ENCODE results near the gene GSTA1. TPM values are rescaled to one million over a fixed set of nuclear protein-coding genes. Genes with fewer than 3 reads are reported as not detected.
A peak's percentile ranks its signal among the peaks of the same experiment; 100 is the strongest.
"Not testable (repeated sequence)": the region's sequence is repeated elsewhere in the genome, so short reads cannot be mapped to it uniquely, and the experiment has no call there.

GSTA1 gene
- 1 to 10 TPM; 2.4 to 3.1 TPM for polyA plus RNA-seq

DNA sequence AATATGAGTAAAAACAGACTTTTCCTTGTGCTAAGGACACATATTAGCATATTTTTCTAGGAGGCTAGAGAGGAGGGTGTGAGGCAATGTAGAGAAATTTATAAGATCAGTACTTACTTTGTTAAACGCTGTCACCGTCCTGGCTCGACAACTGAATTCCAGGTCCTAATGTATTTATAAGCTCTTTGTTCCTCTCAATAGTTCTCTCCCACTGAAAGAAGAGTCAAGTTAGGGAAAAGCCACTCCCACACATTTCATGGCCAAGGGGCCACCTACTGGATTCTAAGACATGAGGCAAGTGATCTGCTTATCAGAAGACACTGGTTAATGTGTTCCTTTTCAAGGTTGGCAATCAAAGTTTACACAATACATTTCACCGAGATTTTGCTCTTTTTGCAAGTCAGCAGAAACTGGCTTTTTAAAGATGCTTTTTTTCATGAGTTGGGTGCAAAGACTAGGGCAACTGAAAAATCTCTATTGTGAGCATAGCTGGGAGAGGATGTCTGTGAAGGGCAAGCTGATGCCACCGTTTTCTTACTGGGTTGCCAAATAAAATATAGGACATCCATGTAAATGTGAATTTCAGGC, at the start of gene GSTA1:
Gene GSTA1 (minus strand): TSS at position 149 of the 588 bp plus-strand sequence. CDS start 4,549 bp downstream, outside the sequence.
- not testable (repeated sequence) for H3K4me3 ChIP-seq (ENCODE audit: low read depth in 1 of 2, low read length in 2 of 2); H3K4me1 ChIP-seq (ENCODE audit: control insufficient read depth in 2 of 2, insufficient read depth in 2 of 2, low read length in 1 of 2); H3K27ac ChIP-seq (ENCODE audit: low read depth in 2 of 2, low read length in 1 of 2); H3K27me3 ChIP-seq (ENCODE audit: control insufficient read depth in 1 of 2, insufficient read depth in 2 of 2, low read length in 2 of 2); H3K9me3 ChIP-seq (ENCODE audit: control insufficient read depth in 2 of 2, insufficient read depth in 1 of 2, low read depth in 1 of 2, low read length in 1 of 2); H3K36me3 ChIP-seq (ENCODE audit: control insufficient read depth in 2 of 2, insufficient read depth in 2 of 2, low read length in 1 of 2)
- 50 to 62% methylated on average over 5 of the region's 5 CpGs for WGBS, 2 donors

GRCh38 chr6:52849137-52849536, 45.5 kb upstream of the GSTA1 start:
- no peak overlapping the region for H3K27ac ChIP-seq (ENCODE audit: low read depth in 2 of 2, low read length in 1 of 2)
- no peaks in the 10 kb centered on the region for H3K27me3 ChIP-seq (ENCODE audit: control insufficient read depth in 1 of 2, insufficient read depth in 2 of 2, low read length in 2 of 2)
- H3K4me1 ChIP-seq (ENCODE audit: control insufficient read depth in 2 of 2, insufficient read depth in 2 of 2, low read length in 1 of 2), result no peaks in the 10 kb centered on the region
- peaks cover 0 to 2% of the 10 kb centered on the region in 2 donors for H3K9me3 ChIP-seq (ENCODE audit: control insufficient read depth in 2 of 2, insufficient read depth in 1 of 2, low read depth in 1 of 2, low read length in 1 of 2)
- H3K36me3 ChIP-seq (ENCODE audit: control insufficient read depth in 2 of 2, insufficient read depth in 2 of 2, low read length in 1 of 2), result no peaks in the 10 kb centered on the region
- no peak overlapping the region for H3K4me3 ChIP-seq (ENCODE audit: low read depth in 1 of 2, low read length in 2 of 2)
- WGBS, 2 donors, result 90 to 91% methylated on average over 4 of the region's 4 CpGs

DNA sequence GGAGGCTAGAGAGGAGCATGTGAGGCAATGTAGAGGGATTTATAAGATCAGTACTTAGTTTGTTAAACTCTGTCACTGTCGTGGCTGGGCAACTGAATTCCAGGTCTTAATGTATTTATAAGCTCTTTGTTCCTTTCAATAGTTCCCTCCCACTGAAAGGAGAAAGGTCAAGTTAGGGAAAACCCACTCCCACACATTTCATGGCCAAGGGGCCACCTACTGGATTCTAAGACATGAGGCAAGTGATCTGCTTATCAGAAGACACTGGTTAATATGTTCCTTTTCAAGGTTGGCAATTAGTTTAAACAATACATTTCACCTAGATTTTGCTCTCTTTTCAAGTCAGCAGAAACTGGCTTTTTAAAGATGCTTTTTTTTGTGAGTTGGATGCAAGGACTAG, 42.4 kb upstream of the GSTA1 start:
- H3K9me3 ChIP-seq (ENCODE audit: control insufficient read depth in 2 of 2, insufficient read depth in 1 of 2, low read depth in 1 of 2, low read length in 1 of 2), result peaks cover 0 to 2% of the 10 kb centered on the region in 2 donors
- H3K4me3 ChIP-seq (ENCODE audit: low read depth in 1 of 2, low read length in 2 of 2), result no peak overlapping the region
- no peak overlapping the region for H3K27ac ChIP-seq (ENCODE audit: low read depth in 2 of 2, low read length in 1 of 2)
- no peaks in the 10 kb centered on the region for H3K36me3 ChIP-seq (ENCODE audit: control insufficient read depth in 2 of 2, insufficient read depth in 2 of 2, low read length in 1 of 2)
- H3K27me3 ChIP-seq (ENCODE audit: control insufficient read depth in 1 of 2, insufficient read depth in 2 of 2, low read length in 2 of 2), result no peaks in the 10 kb centered on the region
- WGBS, 2 donors, result 39 to 43% methylated on average over 1 of the region's 1 CpG
- H3K4me1 ChIP-seq (ENCODE audit: control insufficient read depth in 2 of 2, insufficient read depth in 2 of 2, low read length in 1 of 2), result no peaks in the 10 kb centered on the region

DNA sequence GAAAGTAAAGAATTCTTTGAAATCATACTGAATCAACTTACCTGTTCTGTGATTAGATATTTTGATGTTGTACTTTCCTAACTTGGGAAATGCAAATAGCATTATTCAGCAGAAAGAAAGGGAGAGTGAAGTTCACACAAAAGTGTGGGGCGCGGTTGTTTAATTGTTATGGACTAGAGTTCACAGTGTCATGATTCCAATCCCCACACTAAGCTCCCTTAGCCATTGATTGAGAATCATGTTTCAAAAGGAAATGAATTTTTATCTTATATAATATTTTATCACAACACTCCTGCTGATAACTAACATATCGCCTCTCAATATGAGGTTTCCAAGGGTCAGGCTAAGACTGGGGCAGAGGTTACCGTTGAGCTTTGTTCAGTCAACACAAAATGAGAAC, 40.0 kb upstream of the GSTA1 start:
- WGBS, 2 donors, result 70 to 93% methylated on average over 4 of the region's 4 CpGs
- Histone ChIP-seq H3K27me3 (ENCODE audit: control insufficient read depth in 1 of 2, insufficient read depth in 2 of 2, low read length in 2 of 2) (no peaks in the 10 kb centered on the region), H3K9me3 (ENCODE audit: control insufficient read depth in 2 of 2, insufficient read depth in 1 of 2, low read depth in 1 of 2, low read length in 1 of 2) (peaks cover 0 to 2% of the 10 kb centered on the region in 2 donors), H3K27ac (ENCODE audit: low read depth in 2 of 2, low read length in 1 of 2) (no peak overlapping the region), H3K36me3 (ENCODE audit: control insufficient read depth in 2 of 2, insufficient read depth in 2 of 2, low read length in 1 of 2) (no peaks in the 10 kb centered on the region), H3K4me1 (ENCODE audit: control insufficient read depth in 2 of 2, insufficient read depth in 2 of 2, low read length in 1 of 2) (no peaks in the 10 kb centered on the region), H3K4me3 (ENCODE audit: low read depth in 1 of 2, low read length in 2 of 2) (no peak overlapping the region)

DNA sequence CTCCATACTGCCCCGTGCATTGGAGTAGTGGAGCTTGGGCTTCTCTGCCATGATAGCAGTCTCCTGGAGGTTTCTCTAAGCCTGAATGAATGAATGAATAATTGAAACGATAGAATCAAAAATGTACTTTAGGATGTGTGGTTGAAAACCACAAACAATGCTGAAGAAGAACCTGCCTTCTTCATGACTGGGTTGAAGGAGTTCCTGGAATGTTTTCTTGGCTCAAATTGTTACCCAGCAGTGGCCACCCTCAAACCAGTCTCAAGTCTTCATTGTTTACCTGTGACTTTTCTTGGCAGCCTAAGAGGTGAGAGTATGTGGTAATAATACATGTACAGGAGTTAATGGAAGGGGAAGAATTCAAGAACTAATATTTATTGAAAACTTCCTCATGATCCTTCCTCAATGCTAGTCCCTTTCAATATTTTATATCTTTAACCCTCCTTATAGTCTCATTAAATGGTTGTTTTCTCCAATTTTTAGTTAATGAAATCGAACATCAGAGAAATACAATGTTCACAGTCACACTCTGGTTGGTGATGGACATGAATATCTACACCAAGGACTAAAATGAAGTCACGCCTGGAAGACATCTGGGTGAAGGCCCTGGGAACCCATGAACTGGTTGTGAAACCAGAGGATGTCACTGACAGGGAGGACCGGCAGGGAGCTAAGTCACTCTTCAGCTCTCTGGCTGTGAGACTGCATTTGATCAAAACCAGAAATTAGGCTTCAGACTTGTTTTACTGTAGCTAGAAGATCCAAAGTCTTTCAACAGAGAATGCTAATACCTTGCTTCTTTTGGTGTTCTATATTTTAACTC, 37.4 kb upstream of the GSTA1 start, which contains the start of gene GSTA5:
Gene GSTA5 (minus strand): TSS at position 51 of the 823 bp plus-strand sequence.
- Histone ChIP-seq H3K36me3 (ENCODE audit: control insufficient read depth in 2 of 2, insufficient read depth in 2 of 2, low read length in 1 of 2) (no peaks in the 10 kb centered on the region), H3K4me3 (ENCODE audit: low read depth in 1 of 2, low read length in 2 of 2) (no peak within 1 kb of the TSS), H3K27ac (ENCODE audit: low read depth in 2 of 2, low read length in 1 of 2) (peak within 1 kb of the TSS in 1 of 2 donors; percentile 31), H3K9me3 (ENCODE audit: control insufficient read depth in 2 of 2, insufficient read depth in 1 of 2, low read depth in 1 of 2, low read length in 1 of 2) (no peaks in the 10 kb centered on the region), H3K4me1 (ENCODE audit: control insufficient read depth in 2 of 2, insufficient read depth in 2 of 2, low read length in 1 of 2) (no peaks in the 10 kb centered on the region), H3K27me3 (ENCODE audit: control insufficient read depth in 1 of 2, insufficient read depth in 2 of 2, low read length in 2 of 2) (no peaks in the 10 kb centered on the region)
- WGBS, 2 donors, result 71 to 82% methylated on average over 5 of the region's 5 CpGs

GRCh38 chr6:52839124-52840055, 35.8 kb upstream of the GSTA1 start:
- no peak overlapping the region for H3K27ac ChIP-seq (ENCODE audit: low read depth in 2 of 2, low read length in 1 of 2)
- no peaks in the 10 kb centered on the region for H3K9me3 ChIP-seq (ENCODE audit: control insufficient read depth in 2 of 2, insufficient read depth in 1 of 2, low read depth in 1 of 2, low read length in 1 of 2)
- H3K4me3 ChIP-seq (ENCODE audit: low read depth in 1 of 2, low read length in 2 of 2), result no peak overlapping the region
- no peaks in the 10 kb centered on the region for H3K27me3 ChIP-seq (ENCODE audit: control insufficient read depth in 1 of 2, insufficient read depth in 2 of 2, low read length in 2 of 2)
- WGBS, 2 donors, result 61 to 71% methylated on average over 20 of the region's 20 CpGs
- H3K4me1 ChIP-seq (ENCODE audit: control insufficient read depth in 2 of 2, insufficient read depth in 2 of 2, low read length in 1 of 2), result no peaks in the 10 kb centered on the region
- no peaks in the 10 kb centered on the region for H3K36me3 ChIP-seq (ENCODE audit: control insufficient read depth in 2 of 2, insufficient read depth in 2 of 2, low read length in 1 of 2)

DNA sequence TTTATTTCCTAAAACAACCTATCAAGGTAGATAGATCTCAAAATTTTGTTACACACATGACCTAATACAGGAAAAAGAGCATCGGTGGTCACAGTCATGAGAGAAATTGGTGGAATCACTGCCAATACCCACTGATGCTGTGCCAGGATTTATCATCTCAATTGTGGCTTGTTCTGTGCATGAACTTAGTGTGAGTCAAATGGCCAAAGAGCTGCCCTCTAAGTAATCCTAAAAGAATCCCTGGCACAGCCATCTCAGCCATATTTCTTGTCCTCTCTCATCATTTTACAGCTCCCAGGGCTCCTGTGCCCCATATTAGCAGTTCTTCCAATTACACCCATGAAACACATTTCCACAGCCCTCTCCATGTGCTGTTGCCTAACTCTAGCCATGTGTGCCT, 30.9 kb upstream of the GSTA1 start:
- no peaks in the 10 kb centered on the region for H3K4me1 ChIP-seq (ENCODE audit: control insufficient read depth in 2 of 2, insufficient read depth in 2 of 2, low read length in 1 of 2)
- no peak overlapping the region for H3K27ac ChIP-seq (ENCODE audit: low read depth in 2 of 2, low read length in 1 of 2)
- H3K4me3 ChIP-seq (ENCODE audit: low read depth in 1 of 2, low read length in 2 of 2), result no peak overlapping the region
- H3K27me3 ChIP-seq (ENCODE audit: control insufficient read depth in 1 of 2, insufficient read depth in 2 of 2, low read length in 2 of 2), result no peaks in the 10 kb centered on the region
- WGBS, 2 donors, result 75 to 90% methylated on average over 1 of the region's 1 CpG
- H3K36me3 ChIP-seq (ENCODE audit: control insufficient read depth in 2 of 2, insufficient read depth in 2 of 2, low read length in 1 of 2), result no peaks in the 10 kb centered on the region
- H3K9me3 ChIP-seq (ENCODE audit: control insufficient read depth in 2 of 2, insufficient read depth in 1 of 2, low read depth in 1 of 2, low read length in 1 of 2), result no peaks in the 10 kb centered on the region

DNA sequence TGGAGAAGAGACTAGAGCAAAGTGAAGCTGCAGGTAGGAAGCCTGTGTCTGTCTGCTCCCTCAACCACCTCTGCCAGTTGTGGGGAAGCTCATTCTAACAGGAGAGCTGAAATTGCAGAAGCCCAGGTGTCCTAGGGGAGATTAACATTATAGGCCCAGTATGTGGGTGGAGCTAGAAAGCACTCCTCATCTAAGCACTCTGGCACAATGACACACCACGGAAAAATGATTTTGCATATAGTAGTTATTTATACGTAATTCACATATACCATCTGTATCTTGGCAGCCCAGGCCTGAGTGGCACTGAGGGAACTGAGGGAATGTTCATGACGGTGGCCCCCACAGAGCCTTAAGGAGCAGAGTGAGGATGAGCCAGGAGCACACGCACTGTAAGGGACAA, 27.3 kb upstream of the GSTA1 start:
- H3K27ac ChIP-seq (ENCODE audit: low read depth in 2 of 2, low read length in 1 of 2); H3K4me1 ChIP-seq (ENCODE audit: control insufficient read depth in 2 of 2, insufficient read depth in 2 of 2, low read length in 1 of 2): not testable (repeated sequence)
- WGBS, 2 donors, result 83 to 85% methylated on average over 4 of the region's 4 CpGs

DNA sequence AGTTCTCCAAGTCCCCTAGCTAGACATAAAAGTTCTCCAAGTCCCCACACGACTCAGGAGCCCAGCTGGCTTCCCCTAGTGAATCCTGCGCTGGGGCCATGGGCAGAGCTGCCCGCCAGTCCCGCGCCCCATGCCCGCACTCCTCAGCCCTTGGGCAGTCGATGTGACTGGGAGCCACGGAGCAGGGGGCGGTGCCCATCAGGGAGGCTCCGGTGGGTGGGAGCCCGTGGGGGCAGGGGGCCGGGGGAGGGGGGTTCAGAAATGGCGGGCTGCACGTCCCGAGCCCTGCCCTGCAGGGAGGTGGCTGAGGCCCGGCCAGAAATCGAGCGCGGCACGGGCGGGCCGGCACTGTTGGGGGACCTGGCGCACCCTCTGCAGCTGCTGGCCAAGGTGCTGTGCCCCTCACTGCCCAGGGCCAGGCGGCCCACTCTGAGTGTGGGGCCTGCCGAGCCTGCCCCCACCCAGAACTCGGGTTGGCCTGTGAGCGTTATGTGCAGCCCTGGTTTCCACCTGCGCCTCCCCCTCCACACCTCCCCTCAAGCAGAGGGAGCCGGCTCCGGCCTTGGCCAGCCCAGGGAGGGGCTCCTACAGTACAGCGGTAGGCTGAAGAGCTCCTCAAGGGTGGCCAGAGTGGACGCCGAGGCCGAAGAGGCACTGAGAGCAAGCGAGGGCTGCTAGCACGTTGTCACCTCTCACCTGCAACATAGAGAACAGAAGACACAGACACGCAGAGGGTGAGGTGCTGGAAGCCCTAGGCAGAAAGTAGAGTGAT, 25.6 kb upstream of the GSTA1 start:
- no peaks in the 10 kb centered on the region for H3K9me3 ChIP-seq (ENCODE audit: control insufficient read depth in 2 of 2, insufficient read depth in 1 of 2, low read depth in 1 of 2, low read length in 1 of 2)
- no peaks in the 10 kb centered on the region for H3K4me1 ChIP-seq (ENCODE audit: control insufficient read depth in 2 of 2, insufficient read depth in 2 of 2, low read length in 1 of 2)
- no peaks in the 10 kb centered on the region for H3K27me3 ChIP-seq (ENCODE audit: control insufficient read depth in 1 of 2, insufficient read depth in 2 of 2, low read length in 2 of 2)
- no peaks in the 10 kb centered on the region for H3K36me3 ChIP-seq (ENCODE audit: control insufficient read depth in 2 of 2, insufficient read depth in 2 of 2, low read length in 1 of 2)
- H3K4me3 ChIP-seq (ENCODE audit: low read depth in 1 of 2, low read length in 2 of 2), result no peak overlapping the region
- WGBS, 2 donors, result 88 to 91% methylated on average over 35 to 37 of the region's 37 CpGs
- H3K27ac ChIP-seq (ENCODE audit: low read depth in 2 of 2, low read length in 1 of 2), result no peak overlapping the region

More for the DNA sequence above, 27.3 kb upstream of the GSTA1 start:
- H3K36me3 ChIP-seq (ENCODE audit: control insufficient read depth in 2 of 2, insufficient read depth in 2 of 2, low read length in 1 of 2); H3K9me3 ChIP-seq (ENCODE audit: control insufficient read depth in 2 of 2, insufficient read depth in 1 of 2, low read depth in 1 of 2, low read length in 1 of 2); H3K27me3 ChIP-seq (ENCODE audit: control insufficient read depth in 1 of 2, insufficient read depth in 2 of 2, low read length in 2 of 2); H3K4me3 ChIP-seq (ENCODE audit: low read depth in 1 of 2, low read length in 2 of 2): not testable (repeated sequence)

Measured in esophagus (tissue), 2 donors.